Hematopoietic multipotent progenitor cell treated with erythropoietin and hydrocortisone succinate and interleukin-3 and kit ligand, for 8 days (in vitro differentiated cells): Measurements from ENCODE around the gene GHRHR.

ENCODE experiments used
- DNase-seq: peaks from one replicate; pipeline ENCODE4 v3.0.0-alpha.2; 2015

Gene GHRHR

GRCh38 chr7:31017032-31017675 lies 53.4 kb downstream of the GHRHR start:
- no peak for DNase-seq

GRCh38 chr7:31017721-31018120 lies 54.0 kb downstream of the GHRHR start:
- DNase-seq = no peak

GRCh38 chr7:31019509-31019908 lies 55.8 kb downstream of the GHRHR start:
- DNase-seq = no peak

- DNase-seq = no peak
Measured at GRCh38 chr7:31020161-31020560, 56.4 kb downstream of the GHRHR start.

- DNase-seq = no peak
Measured at GRCh38 chr7:31020652-31021051, 56.9 kb downstream of the GHRHR start.

GRCh38 chr7:31022117-31022516 lies 58.4 kb downstream of the GHRHR start:
- no peak for DNase-seq

- no peak for DNase-seq
Measured at GRCh38 chr7:31022726-31023125, 59.0 kb downstream of the GHRHR start.

- DNase-seq = no peak
Measured at GRCh38 chr7:31023877-31024276, 60.1 kb downstream of the GHRHR start.

GRCh38 chr7:31027161-31027965 lies 63.6 kb downstream of the GHRHR start:
- DNase-seq = no peak

- DNase-seq = no peak
Measured at GRCh38 chr7:31028006-31028405, 64.3 kb downstream of the GHRHR start.

GRCh38 chr7:31028417-31028992 lies 64.8 kb downstream of the GHRHR start:
- no peak for DNase-seq
